H1 (cell line): ENCODE data around the gene C9. TPM values are rescaled to one million over a fixed set of nuclear protein-coding genes. Genes with fewer than 3 reads are reported as not detected.

Experiments
- CTCF ChIA-PET: fragments of 300-600 bp; sonication (Branson Sonifier 250); formaldehyde crosslinking; loops from one replicate; lab custom pipeline; 2021; ENCODE audit not compliant: partially characterized antibody; lab: Charles Lee
- POLR2A ChIA-PET: fragments of 300-600 bp; sonication (Branson Sonifier 250); formaldehyde crosslinking; loops from one replicate; lab custom pipeline; 2021; ENCODE audit warnings: inconsistent platforms; ENCODE audit not compliant: partially characterized antibody; lab: Charles Lee
- DNase-seq, 2 experiments: peaks; one replicate each; pipeline versions ENCODE4 v3.0.0 to v3.0.0-alpha.2; 2010 to 2022; ENCODE audit warnings: low spot score in 2 of 2, low read depth in 1 of 2, mixed read lengths in 1 of 2
- FAIRE-seq: peaks from 2 replicates; lab custom pipeline; 2011; peaks lifted over from hg19 to GRCh38; lab: Jason Lieb, UNC
- H2AFZ ChIP-seq: 2 replicates; pipeline ENCODE4 v1.8.1; 2012; ENCODE audit warnings: low read length, inconsistent platforms
- H2AK5ac ChIP-seq: 2 replicates; pipeline ENCODE4 v1.6.1; 2013; ENCODE audit warnings: low read depth, low read length
- H2BK120ac ChIP-seq: replicated peaks from 2 replicates; pipeline ENCODE3; 2013; ENCODE audit warnings: low read depth, low read length, inconsistent platforms
- H2BK12ac ChIP-seq: 2 replicates; pipeline ENCODE4 v1.6.1; 2013; ENCODE audit warnings: low read depth, low read length
- H2BK15ac ChIP-seq: 2 replicates; pipeline ENCODE4 v1.6.1; 2013; ENCODE audit warnings: low read length
- H2BK20ac ChIP-seq: 2 replicates; pipeline ENCODE4 v1.6.1; 2013; ENCODE audit warnings: low read length
- H2BK5ac ChIP-seq: 2 replicates; pipeline ENCODE4 v1.6.1; 2013; ENCODE audit warnings: low read depth, low read length
- H3K14ac ChIP-seq: 2 replicates; pipeline ENCODE4 v1.6.1; 2013; ENCODE audit warnings: inconsistent platforms; ENCODE audit not compliant: insufficient read length
- H3K18ac ChIP-seq: 2 replicates; pipeline ENCODE4 v1.6.1; 2013; ENCODE audit warnings: low read length; ENCODE audit errors: extremely low read depth
- H3K23ac ChIP-seq: 2 replicates; pipeline ENCODE4 v1.6.1; 2013; ENCODE audit warnings: inconsistent platforms; ENCODE audit not compliant: insufficient read length
- H3K23me2 ChIP-seq: 2 replicates; pipeline ENCODE4 v1.6.1; 2013; ENCODE audit warnings: low read depth, low read length
- H3K27ac ChIP-seq: 2 replicates; pipeline ENCODE4 v1.6.1; 2011; ENCODE audit warnings: low read depth, low read length, inconsistent platforms
- H3K27me3 ChIP-seq, 4 experiments: replicated peaks in 1 of 4; 1 replicate in 1 of 4; 2 replicates in 3 of 4; pipeline versions ENCODE4 v1.6.1 to v1.8.1; 2011 to 2013; ENCODE audit warnings: low read length in 3 of 4, mild to moderate bottlenecking in 3 of 4, inconsistent platforms in 2 of 4, mixed read lengths in 2 of 4, moderate library complexity in 1 of 4; ENCODE audit not compliant: control insufficient read depth in 3 of 4, insufficient read depth in 3 of 4; ENCODE audit errors: extremely low read depth in 1 of 4
- H3K36me3 ChIP-seq, 4 experiments: 2 replicates each; pipeline versions ENCODE4 v1.6.1 to v1.8.1; 2011 to 2013; ENCODE audit warnings: mild to moderate bottlenecking in 4 of 4, low read length in 3 of 4, moderate library complexity in 2 of 4, control low read depth in 1 of 4, inconsistent platforms in 1 of 4; ENCODE audit not compliant: insufficient read depth in 4 of 4, control insufficient read depth in 2 of 4
- H3K4ac ChIP-seq: replicated peaks from 2 replicates; pipeline ENCODE3; 2013; ENCODE audit warnings: low read length, low read depth, mixed read lengths, inconsistent platforms; ENCODE audit not compliant: insufficient read length
- H3K4me1 ChIP-seq, 4 experiments: replicated peaks in 1 of 4; 1 replicate in 1 of 4; 2 replicates in 3 of 4; pipeline versions ENCODE4 v1.6.1 to v1.8.1; 2011 to 2013; ENCODE audit warnings: low read length in 3 of 4, inconsistent platforms in 2 of 4, mixed read lengths in 1 of 4; ENCODE audit not compliant: insufficient read depth in 4 of 4, control insufficient read depth in 3 of 4
- H3K4me2 ChIP-seq, 2 experiments: 2 replicates each; pipeline versions ENCODE4 v1.6.1 to v1.8.1; 2011 to 2013; ENCODE audit warnings: low read depth in 2 of 2, low read length in 2 of 2, control low read depth in 1 of 2, inconsistent platforms in 1 of 2, mild to moderate bottlenecking in 1 of 2; ENCODE audit not compliant: insufficient read depth in 1 of 2
- H3K4me3 ChIP-seq, 4 experiments: fragments of 200-600, 300-600 bp in 1 of 4; sonication (generic), shearing (Covaris generic), sonication (Bioruptor Twin) in 1 of 4; 2 replicates each; pipeline versions ENCODE4 v1.5.1 to v1.8.1; 2011 to 2016; ENCODE audit warnings: low read length in 4 of 4, low read depth in 3 of 4, control low read depth in 2 of 4, inconsistent platforms in 2 of 4, mild to moderate bottlenecking in 2 of 4, mixed read lengths in 1 of 4, moderate library complexity in 1 of 4; ENCODE audit not compliant: insufficient read depth in 2 of 4; ENCODE audit errors: extremely low read depth in 1 of 4
- H3K56ac ChIP-seq: replicated peaks from 2 replicates; pipeline ENCODE3; 2013; ENCODE audit warnings: low read depth, mild to moderate bottlenecking, mixed read lengths, low read length, inconsistent platforms; ENCODE audit not compliant: insufficient read length
- H3K79me1 ChIP-seq: 2 replicates; pipeline ENCODE4 v1.6.1; 2013; ENCODE audit warnings: low read depth, low read length, control low read depth
- H3K79me2 ChIP-seq, 2 experiments: 2 replicates each; pipeline versions ENCODE4 v1.6.1 to v1.8.1; 2012 to 2013; ENCODE audit warnings: low read length in 2 of 2, mild to moderate bottlenecking in 2 of 2, inconsistent platforms in 1 of 2; ENCODE audit not compliant: insufficient read depth in 2 of 2, control insufficient read depth in 1 of 2
- H3K9ac ChIP-seq, 4 experiments: replicated peaks in 1 of 4; 1 replicate in 1 of 4; 2 replicates in 3 of 4; pipeline versions ENCODE4 v1.6.1 to v1.8.1; 2011 to 2013; ENCODE audit warnings: low read depth in 3 of 4, low read length in 3 of 4, control low read depth in 2 of 4, mild to moderate bottlenecking in 2 of 4, moderate library complexity in 2 of 4, inconsistent platforms in 1 of 4; ENCODE audit errors: extremely low read depth in 1 of 4
- H3K9me3 ChIP-seq, 2 experiments: 2 replicates each; pipeline versions ENCODE4 v1.6.1 to v1.8.1; 2012 to 2013; ENCODE audit warnings: mild to moderate bottlenecking in 2 of 2, moderate library complexity in 2 of 2, control low read depth in 1 of 2, inconsistent platforms in 1 of 2, low read depth in 1 of 2, low read length in 1 of 2, mixed read lengths in 1 of 2; ENCODE audit not compliant: insufficient read depth in 2 of 2
- H4K20me1 ChIP-seq, 2 experiments: replicated peaks in 1 of 2; 2 replicates each; pipeline versions ENCODE3 to v1.8.1; 2011 to 2013; ENCODE audit warnings: inconsistent platforms in 2 of 2, low read length in 2 of 2, mild to moderate bottlenecking in 1 of 2; ENCODE audit not compliant: insufficient read depth in 2 of 2, control insufficient read depth in 1 of 2
- H4K5ac ChIP-seq: 2 replicates; pipeline ENCODE4 v1.6.1; 2013; ENCODE audit warnings: low read length, low read depth, mixed read lengths, inconsistent platforms; ENCODE audit not compliant: insufficient read length
- H4K8ac ChIP-seq: 2 replicates; pipeline ENCODE4 v1.8.0; 2013; ENCODE audit warnings: mild to moderate bottlenecking, moderate library complexity, low read length, inconsistent platforms; ENCODE audit not compliant: insufficient read depth; ENCODE audit errors: extremely low read depth
- H4K91ac ChIP-seq: replicated peaks from 2 replicates; pipeline ENCODE3; 2013; ENCODE audit warnings: low read length, mixed read lengths, inconsistent platforms; ENCODE audit not compliant: insufficient read length
- CHD2 ChIP-seq: IDR thresholded peaks from 2 replicates; pipeline ENCODE4 v1.6.1; 2012; ENCODE audit warnings: low read length, improper control_type of control experiment
- GABPA ChIP-seq: IDR thresholded peaks from 2 replicates; pipeline ENCODE4 v1.6.1; 2011; ENCODE audit warnings: mild to moderate bottlenecking, low read length, moderate library complexity, borderline replicate concordance; ENCODE audit not compliant: insufficient read depth
- polyA plus RNA-seq, 7 experiments: library from polyadenylated mRNA; depleted of rRNA in 3 of 7; stranded (reverse) in 5 of 7; unstranded in 2 of 7; fragments of >200 nt in 5 of 7; fragments of 200-250 nt in 2 of 7; gene quantifications; 1 replicate in 5 of 7; 2 replicates in 1 of 7; 4 replicates in 1 of 7; pipeline versions ENCODE4 v1.2.1 to v1.2.3, GENCODE V29; 2011 to 2013; ENCODE audit warnings: missing spikeins in 2 of 7, mixed read lengths in 2 of 7
- total RNA-seq: library from RNA; stranded (reverse); fragmentation: NEBNext Ultra II Directional; extraction: Animal tissue kit (Norgen Biotek cat#: 25700); gene quantifications from 2 replicates; pipeline ENCODE4 v1.2.1, GENCODE V29; 2021

Gene C9
- total and polyA plus RNA-seq, 2 of the 8 experiments (the other 6 are each of a cell fraction or from before 2014, with no cell fraction given), result not detected

DNA sequence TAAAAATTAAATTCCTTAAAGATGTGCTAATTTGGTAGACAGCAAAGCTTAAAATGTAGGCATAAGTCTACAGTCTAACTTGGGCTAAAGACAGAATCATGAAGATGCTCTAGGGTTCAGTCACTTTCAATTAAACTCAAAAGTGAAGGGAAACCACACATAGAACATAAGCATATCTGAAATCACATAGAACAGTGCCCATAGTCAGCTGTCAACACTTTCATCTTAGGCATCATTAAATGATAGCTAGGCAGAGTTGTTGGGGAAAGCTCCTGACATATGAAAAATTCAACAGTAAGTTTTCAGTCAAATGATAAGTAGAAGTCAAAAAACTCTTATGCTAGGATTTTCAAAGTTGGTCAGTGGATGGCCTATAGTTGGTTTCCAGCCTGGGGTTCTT lies 49.5 kb upstream of the C9 start:
- H3K18ac ChIP-seq, result no peak overlapping the region
- no peak overlapping the region for H3K14ac ChIP-seq
- no peak overlapping the region for H2AK5ac ChIP-seq
- H3K9ac ChIP-seq, result no peak overlapping the region
- H2BK5ac ChIP-seq, result no peak overlapping the region
- H2BK120ac ChIP-seq, result no peak overlapping the region
- H2BK15ac ChIP-seq, result no peak overlapping the region
- H3K27ac ChIP-seq, result no peak overlapping the region
- CTCF ChIA-PET, result interaction anchor here (0.8 to 3.8 kb wide), 6 partner anchors 10 to 164 kb away, joined by 3 to 15 read pairs (median 6); partner anchors contain the start of gene DAB2
- no peak for TF ChIP-seq CHD2
- TF ChIP-seq GABPA, result no peak
- TF ChIP-seq, all 59 proteins: peak for 0
- H2BK12ac ChIP-seq, result no peak overlapping the region
- H3K9me3 ChIP-seq, result no peaks in the 10 kb centered on the region
- H3K4me3 ChIP-seq, result no peak overlapping the region
- no peak overlapping the region for H4K91ac ChIP-seq
- H4K8ac ChIP-seq, result no peak overlapping the region
- no peaks in the 10 kb centered on the region for H3K79me1 ChIP-seq
- peaks cover 0 to 5% (median 2%) of the 10 kb centered on the region in 4 experiments; a peak in 2 of 7 replicates for H3K4me1 ChIP-seq
- H3K4ac ChIP-seq, result no peak overlapping the region
- H2AFZ ChIP-seq, result no peak overlapping the region
- DNase-seq, result no peak
- no peak overlapping the region for H4K5ac ChIP-seq
- H3K27me3 ChIP-seq, result no peaks in the 10 kb centered on the region
- H3K79me2 ChIP-seq, result no peaks in the 10 kb centered on the region
- POLR2A ChIA-PET, result interaction anchor here (0.8 kb wide), 1 partner anchor 11 kb away, joined by 3 read pairs; the partner anchor contains the start of gene DAB2
- no peak overlapping the region for H3K23ac ChIP-seq
- no peaks in the 10 kb centered on the region for H3K23me2 ChIP-seq
- H3K56ac ChIP-seq, result no peak overlapping the region
- H2BK20ac ChIP-seq, result no peak overlapping the region
- no peaks in the 10 kb centered on the region for H4K20me1 ChIP-seq
- no peaks in the 10 kb centered on the region for H3K36me3 ChIP-seq
- no peak overlapping the region for H3K4me2 ChIP-seq
- no peak for FAIRE-seq
